ENCODE measurements around the gene UBP1.

GRCh38 chr3:33398410-33398809 is 41.8 kb downstream of the UBP1 start:
- TF ChIP-seq EP300 (IDR thresholded peaks at IDR 0.05) (no peak), POLR2A (IDR thresholded peaks at IDR 0.05) (no peak)
- TF ChIP-seq, protein P1, sequence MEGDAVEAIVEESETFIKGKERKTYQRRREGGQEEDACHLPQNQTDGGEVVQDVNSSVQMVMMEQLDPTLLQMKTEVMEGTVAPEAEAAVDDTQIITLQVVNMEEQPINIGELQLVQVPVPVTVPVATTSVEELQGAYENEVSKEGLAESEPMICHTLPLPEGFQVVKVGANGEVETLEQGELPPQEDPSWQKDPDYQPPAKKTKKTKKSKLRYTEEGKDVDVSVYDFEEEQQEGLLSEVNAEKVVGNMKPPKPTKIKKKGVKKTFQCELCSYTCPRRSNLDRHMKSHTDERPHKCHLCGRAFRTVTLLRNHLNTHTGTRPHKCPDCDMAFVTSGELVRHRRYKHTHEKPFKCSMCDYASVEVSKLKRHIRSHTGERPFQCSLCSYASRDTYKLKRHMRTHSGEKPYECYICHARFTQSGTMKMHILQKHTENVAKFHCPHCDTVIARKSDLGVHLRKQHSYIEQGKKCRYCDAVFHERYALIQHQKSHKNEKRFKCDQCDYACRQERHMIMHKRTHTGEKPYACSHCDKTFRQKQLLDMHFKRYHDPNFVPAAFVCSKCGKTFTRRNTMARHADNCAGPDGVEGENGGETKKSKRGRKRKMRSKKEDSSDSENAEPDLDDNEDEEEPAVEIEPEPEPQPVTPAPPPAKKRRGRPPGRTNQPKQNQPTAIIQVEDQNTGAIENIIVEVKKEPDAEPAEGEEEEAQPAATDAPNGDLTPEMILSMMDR (IDR thresholded peaks at IDR 0.05), result no peak

Measured in tibial nerve (tissue), 4 donors.